NCI-H524 treated with DMSO at 0.1 percent for 48 hours (cell line): Measurements from ENCODE around the gene GLIS2.
"Not testable (repeated sequence)": the region's sequence is repeated elsewhere in the genome, so short reads cannot be mapped to it uniquely, and the experiment has no call there.

Experiments
- DNase-seq: peaks from one replicate; lab custom pipeline; 2025; lab: John Stamatoyannopoulos, UW

Gene GLIS2

GRCh38 chr16:4336701-4337539, 21.1 kb downstream of the GLIS2 start:
- DNase-seq, result no peak

GRCh38 chr16:4337540-4338088, 21.7 kb downstream of the GLIS2 start:
- DNase-seq, result no peak

DNA sequence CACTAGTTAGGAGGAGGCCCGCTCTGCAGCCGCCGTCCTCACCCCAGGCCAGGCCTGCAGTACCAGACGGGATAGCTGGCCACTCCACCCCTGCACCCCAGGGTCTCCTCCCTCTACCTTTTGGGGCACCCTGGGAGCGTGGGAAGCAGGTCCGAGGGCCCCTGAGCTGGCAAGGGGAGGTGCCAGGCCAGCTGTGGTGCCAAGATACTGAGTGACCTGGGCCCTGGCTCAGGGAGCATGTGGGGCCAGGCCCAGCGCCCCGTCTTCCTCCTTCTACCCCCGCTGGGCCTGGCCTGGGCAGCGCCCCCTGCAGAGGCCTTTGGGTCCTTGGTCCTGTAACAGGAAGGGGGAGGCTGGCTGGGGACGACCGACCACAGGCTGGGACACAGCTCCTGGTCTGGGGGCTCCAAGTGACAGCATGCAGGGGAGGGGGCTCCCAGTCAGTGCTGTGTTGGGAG, 22.3 kb downstream of the GLIS2 start:
- DNase-seq, result no peak

DNA sequence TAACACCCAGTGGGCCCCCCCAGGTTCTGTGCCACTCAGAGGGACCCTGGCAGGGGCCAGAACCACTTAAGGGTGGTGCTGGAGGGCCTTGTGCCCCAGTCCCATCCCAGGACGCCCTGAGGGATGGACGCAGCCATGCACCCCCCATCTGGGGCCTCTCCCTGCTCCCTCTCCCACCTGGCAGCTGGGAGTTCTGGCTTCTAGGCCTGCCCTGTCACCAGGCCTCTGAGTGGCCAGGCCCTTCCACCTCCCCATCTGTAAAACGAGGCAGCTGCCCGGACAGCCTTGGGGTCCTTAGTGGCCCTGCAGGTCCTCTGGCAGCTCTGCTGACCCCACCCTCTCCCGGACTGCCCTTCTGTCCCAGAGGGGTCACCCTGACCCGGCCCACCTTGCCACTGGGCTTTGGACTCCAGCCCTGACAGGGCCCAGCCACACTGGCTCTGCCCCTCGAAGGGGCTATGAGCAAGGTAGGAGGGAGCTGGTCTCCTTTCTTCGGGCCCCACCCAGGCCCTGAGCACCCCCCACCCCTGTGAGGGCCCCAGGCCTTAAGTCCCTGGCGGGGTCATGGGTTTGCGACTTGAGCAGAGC, 22.9 kb downstream of the GLIS2 start:
- DNase-seq, result no peak

- DNase-seq, result no peak
Observed at GRCh38 chr16:4339455-4339854, 23.6 kb downstream of the GLIS2 start.

DNA sequence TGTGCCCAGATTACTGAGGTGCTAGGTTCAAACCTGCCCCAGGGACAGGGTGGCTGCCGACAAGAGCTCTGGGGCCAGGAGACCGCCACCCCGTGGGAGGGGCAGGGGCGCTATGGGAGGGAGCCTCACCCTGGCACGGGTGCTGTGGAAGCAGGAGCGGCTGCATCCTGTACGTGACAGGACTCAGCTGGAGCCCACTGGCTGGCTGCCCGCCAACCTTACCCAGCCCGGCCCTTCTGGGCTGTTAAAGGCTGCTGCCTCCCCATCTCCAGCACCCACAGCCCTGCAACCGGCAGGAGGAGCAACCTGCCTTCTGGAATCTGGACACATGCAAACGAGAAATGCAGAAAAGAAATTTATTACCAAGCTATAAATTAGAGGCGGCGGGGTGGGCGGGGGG, 24.0 kb downstream of the GLIS2 start:
- DNase-seq, result no peak

GRCh38 chr16:4340443-4340842, 24.6 kb downstream of the GLIS2 start:
- DNase-seq, result no peak

GRCh38 chr16:4341250-4341649, 25.4 kb downstream of the GLIS2 start:
- DNase-seq, result no peak

DNA sequence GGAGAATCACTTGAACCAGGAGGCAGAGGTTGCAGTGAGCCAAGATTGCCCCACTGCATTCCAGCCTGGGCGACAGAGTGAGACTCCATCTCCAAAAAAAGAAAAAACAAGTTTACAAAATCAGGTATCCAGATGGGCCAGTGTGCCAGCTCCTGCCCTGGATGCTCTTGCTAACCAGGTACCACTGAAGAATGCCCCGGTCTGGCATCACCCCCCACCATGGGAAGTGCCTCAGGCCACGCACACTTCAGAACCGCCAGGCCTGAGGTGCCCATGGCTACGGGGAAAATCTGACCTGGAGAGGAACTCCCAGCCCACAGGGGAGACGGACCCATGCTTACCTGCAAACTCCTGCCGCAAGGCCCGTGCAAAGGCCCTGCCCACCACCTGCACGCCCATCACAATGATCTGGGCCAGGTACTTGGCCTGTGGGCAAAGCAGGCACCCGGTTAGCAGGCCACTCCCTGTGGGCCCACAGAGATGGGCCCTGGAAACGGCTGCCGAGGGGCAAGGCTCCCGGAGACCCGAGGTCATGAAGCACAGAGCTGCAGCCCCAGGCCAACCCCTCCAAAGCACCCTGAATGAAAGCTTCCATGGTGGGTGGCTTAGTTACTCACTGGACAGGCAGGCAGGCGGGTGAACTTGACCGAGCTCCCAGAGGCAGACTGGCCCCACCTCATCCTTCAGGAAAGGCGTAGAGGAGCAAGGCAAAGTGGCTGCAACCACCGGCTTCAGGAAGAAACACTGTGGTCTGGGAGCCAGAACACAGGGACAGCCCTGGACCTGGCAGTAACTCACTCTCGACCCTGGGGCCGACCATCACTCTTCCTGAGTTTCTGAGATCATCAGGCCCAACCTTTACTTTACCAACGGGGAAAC, 27.2 kb downstream of the GLIS2 start:
- DNase-seq, result no peak

DNA sequence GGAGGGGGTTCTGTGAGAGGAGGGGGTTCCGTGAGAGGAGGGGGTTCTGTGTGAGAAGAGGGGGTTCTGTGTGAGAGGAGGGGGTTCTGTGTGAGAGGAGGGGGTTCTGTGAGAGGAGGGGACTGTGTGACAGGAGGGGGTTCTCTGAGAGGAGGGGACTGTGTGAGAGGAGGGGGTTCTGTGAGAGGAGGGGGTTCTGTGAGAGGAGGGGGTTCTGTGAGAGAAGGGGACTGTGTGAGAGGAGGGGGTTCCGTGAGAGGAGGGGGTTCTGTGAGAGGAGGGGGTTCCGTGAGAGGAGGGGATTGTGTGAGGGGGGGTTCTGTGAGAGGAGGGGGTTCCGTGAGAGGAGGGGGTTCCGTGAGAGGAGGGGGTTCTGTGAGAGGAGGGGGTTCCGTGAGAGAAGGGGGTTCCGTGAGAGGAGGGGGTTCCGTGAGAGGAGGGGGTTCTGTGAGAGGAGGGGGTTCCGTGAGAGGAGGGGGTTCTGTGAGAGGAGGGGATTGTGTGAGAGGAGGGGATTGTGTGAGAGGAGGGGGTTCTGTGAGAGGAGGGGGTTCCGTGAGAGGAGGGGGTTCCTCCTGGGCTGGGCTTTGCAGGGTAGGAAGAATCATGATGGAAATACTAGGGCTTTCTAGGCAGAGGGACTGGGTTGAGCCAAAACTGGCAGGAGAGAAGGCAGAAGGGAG, 28.6 kb downstream of the GLIS2 start:
- DNase-seq, result not testable (repeated sequence)

- no peak for DNase-seq
Observed at GRCh38 chr16:4344983-4345835, 29.3 kb downstream of the GLIS2 start.

DNA sequence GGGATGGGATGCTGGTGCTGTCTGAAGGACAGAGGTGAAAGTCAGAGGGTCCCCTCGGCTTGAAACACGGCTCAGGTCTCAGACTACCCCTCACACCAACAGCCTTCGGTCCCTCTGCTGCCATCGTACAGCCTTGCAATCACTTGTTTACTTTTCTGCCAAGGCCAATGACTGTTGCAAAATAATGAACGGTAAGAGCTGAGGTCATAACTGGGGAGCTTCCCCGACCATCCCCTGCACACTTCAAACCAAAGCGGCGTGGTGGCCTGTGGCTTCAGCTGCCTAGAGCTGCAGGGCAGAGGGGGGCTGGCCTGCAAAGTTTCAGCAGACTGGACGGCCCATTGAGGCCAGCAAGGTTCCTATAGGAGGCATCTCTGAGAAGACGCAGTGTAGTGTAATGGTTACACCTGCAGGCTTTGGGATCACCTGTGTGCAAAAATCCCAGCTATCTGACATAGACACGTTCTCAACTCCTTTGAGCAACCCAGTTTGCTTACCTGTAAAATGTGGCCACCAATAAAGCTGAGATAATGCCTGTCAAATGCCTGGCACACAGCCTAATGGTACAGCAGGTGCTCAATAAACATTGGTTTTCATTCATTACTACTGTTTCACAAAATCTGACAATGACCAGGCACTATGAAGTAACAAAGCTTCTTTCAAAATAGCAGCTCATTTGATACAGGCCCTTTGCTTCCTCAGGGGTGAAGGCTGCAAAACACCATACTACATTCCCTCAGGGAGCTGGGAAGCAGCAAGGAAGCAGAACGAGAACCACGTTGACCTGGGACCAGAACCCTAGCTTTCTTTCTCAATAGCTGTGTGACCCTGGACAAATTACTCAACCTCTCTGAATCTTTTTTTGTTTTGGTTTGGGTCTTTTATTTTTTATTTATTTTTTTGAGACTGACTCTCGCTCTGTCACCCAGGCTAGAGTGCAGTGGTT, 30.2 kb downstream of the GLIS2 start:
- DNase-seq, result no peak

- DNase-seq, result no peak
Observed at GRCh38 chr16:4347010-4347409, 31.1 kb downstream of the GLIS2 start.

DNA sequence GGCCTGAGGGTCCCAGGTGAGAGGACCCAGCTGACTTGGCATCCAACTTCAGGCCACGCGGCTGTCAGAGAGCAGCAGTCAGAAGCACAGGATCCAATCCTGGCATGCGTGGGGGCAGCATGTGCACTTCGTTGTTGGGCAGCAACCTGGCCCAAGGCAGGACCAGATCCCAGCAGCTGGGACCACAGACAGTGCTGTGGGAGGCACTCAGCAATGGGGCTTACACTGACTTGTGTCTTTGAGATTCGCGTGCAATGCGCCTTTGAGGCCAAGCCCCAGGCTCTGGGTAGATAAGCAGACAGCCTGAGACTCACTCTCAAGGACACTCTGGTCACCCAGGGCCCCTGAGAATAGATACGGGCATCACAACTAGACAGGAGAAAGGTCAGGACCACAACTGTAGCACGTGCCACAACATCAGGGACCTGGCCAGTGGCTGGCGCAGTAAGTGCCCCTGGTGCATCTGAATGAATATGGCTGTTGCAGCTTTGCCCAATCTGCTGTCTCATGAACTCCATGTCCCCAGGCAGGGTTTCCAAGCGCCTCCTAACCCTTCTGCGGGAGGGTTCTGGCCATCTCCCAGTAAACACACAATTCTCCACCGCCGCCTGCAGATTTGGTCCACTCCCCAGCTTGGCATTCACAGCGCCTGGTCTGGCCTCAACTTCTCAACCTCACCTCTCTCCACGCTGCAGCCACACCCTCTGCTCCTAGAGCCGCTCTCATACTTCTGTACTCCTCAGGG, 32.1 kb downstream of the GLIS2 start:
- no peak for DNase-seq

- no peak for DNase-seq
Observed at GRCh38 chr16:4349332-4349731, 33.5 kb downstream of the GLIS2 start.

GRCh38 chr16:4350365-4350786, 34.5 kb downstream of the GLIS2 start:
- DNase-seq, result no peak

DNA sequence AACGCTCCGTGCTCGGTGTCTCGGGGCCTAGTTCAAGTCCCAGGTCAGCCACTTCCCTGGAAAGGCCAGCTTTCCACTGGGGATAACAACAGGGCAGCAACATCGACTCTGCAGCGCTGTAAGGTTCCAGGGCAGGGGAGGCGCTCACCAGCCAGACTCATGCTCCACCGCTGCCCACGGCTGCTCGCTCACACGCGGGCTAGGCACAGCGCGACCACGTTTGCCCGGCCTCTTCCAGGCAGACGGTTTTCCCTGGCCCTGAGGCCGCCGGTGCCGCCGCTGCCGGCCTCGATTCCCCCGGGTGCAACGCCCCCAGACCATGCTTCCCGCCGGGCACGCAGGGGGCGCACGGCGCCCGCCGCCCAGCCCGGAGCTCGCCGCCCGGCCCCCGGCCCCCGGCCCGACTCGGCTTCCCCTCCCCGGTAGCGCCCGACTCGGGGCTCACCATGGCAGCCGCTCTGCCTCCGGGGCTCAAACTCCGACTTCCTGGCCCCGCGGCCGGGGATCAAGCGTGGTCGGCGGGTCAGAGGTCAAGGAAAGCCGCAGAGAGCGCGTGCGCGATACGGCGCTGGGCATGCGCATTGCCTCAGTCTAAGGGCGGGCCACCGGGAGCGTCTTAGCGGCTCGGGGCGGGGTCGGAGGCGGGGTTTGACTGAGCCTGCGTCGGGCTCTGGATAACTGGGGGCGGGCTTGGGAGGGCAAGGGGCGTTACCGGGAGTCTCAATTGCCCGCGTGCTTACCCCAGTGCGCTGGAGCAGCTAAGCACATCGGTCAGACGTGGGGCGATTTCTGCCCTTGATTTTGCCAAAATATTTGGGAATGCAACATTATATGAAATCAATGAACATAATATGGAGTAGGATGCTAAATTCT, 35.2 kb downstream of the GLIS2 start, which contains the start of gene PAM16:
PAM16 (minus strand) TSS at position 535 of the 873 bp plus-strand sequence; CDS start at position 448, 87 bp downstream.
- DNase-seq, result peak; percentile 67

GRCh38 chr16:4351880-4352279, 36.0 kb downstream of the GLIS2 start:
- DNase-seq, result no peak
